GM12878 (cell line): ENCODE measurements around the gene KCND3. TPM values are rescaled to one million over a fixed set of nuclear protein-coding genes. Genes with fewer than 3 reads are reported as not detected.

ENCODE experiments used
- ATAC-seq: fragments of 200-7000 bp; cut with Tn5 transposase; 3 replicates; pipeline ENCODE4 v1.9.1; 2020; ENCODE audit warnings: mild to moderate bottlenecking, moderate library complexity
- BruUV-seq: library from RNA; stranded (reverse); fragments of 400-500 nt; replicated peaks from 2 replicates; lab custom pipeline; 2021; lab: Mats Ljungman, UMichigan
- CTCF ChIA-PET: fragments of 300-600 bp; sonication (Branson Sonifier 250); formaldehyde crosslinking; extraction: SDS; loops from one replicate; lab custom pipeline; 2021; ENCODE audit warnings: inconsistent platforms; lab: Yijun Ruan, JAX
- POLR2A ChIA-PET: fragments of 350-600 bp; formaldehyde crosslinking; extraction: SDS; loops from one replicate; lab custom pipeline; 2021; ENCODE audit warnings: inconsistent platforms; lab: Charles Lee
- RAD21 ChIA-PET: fragments of 300-600 bp; sonication (Branson Sonifier 250); formaldehyde crosslinking; loops from one replicate; lab custom pipeline; 2023; ENCODE audit warnings: antibody characterized with exemption; ENCODE audit not compliant: unreplicated experiment; lab: Charles Lee
- SMC1A ChIA-PET: fragments of 300-600 bp; sonication (Branson Sonifier 250); formaldehyde crosslinking; loops from one replicate; lab custom pipeline; 2023; ENCODE audit not compliant: unreplicated experiment, uncharacterized antibody; lab: Charles Lee
- DNase-seq: peaks from one replicate; pipeline ENCODE4 v3.0.0-alpha.2; 2011; ENCODE audit warnings: low read depth, low spot score
- FAIRE-seq: peaks from 3 replicates; lab custom pipeline; 2011; peaks lifted over from hg19 to GRCh38; lab: Jason Lieb, UNC
- H2AFZ ChIP-seq: 2 replicates; pipeline ENCODE4 v1.6.0; 2011; ENCODE audit warnings: low read depth, low read length, control low read depth; ENCODE audit not compliant: control insufficient read depth
- H3K27ac ChIP-seq: 2 replicates; pipeline ENCODE4 v1.5.1; 2011; ENCODE audit warnings: control low read depth; ENCODE audit not compliant: control insufficient read depth, insufficient read depth
- H3K27me3 ChIP-seq, 2 experiments: replicated peaks in 1 of 2; 2 replicates each; pipeline versions ENCODE4 v1.6.0 to v1.6.1; 2011; ENCODE audit warnings: low read length in 1 of 2; ENCODE audit not compliant: control insufficient read depth in 2 of 2, insufficient read depth in 2 of 2
- H3K36me3 ChIP-seq, 2 experiments: 2 replicates each; pipeline ENCODE4 v1.5.1; 2011; ENCODE audit warnings: low read length in 1 of 2; ENCODE audit not compliant: control insufficient read depth in 2 of 2, insufficient read depth in 2 of 2
- H3K4me1 ChIP-seq: 2 replicates; pipeline ENCODE4 v1.6.1; 2011; ENCODE audit warnings: mild to moderate bottlenecking, low read length, moderate library complexity, mixed read lengths; ENCODE audit not compliant: control insufficient read depth, insufficient read depth
- H3K4me2 ChIP-seq: 2 replicates; pipeline ENCODE4 v1.6.0; 2011; ENCODE audit warnings: control low read depth; ENCODE audit not compliant: control insufficient read depth, insufficient read depth
- H3K4me3 ChIP-seq: fragments of 200-600 bp; sonication (generic); 2 replicates; pipeline ENCODE4 v1.5.1; 2016
- H3K79me2 ChIP-seq: 2 replicates; pipeline ENCODE4 v1.6.0; 2011; ENCODE audit warnings: low read length; ENCODE audit not compliant: control insufficient read depth, insufficient read depth
- H3K9ac ChIP-seq: 2 replicates; pipeline ENCODE4 v1.8.0; 2011; ENCODE audit warnings: low read length, control low read depth, mixed read lengths; ENCODE audit not compliant: control insufficient read depth, insufficient read depth
- H3K9me3 ChIP-seq: replicated peaks from 3 replicates; pipeline ENCODE4 v1.5.1; 2011; ENCODE audit warnings: mild to moderate bottlenecking, low read length; ENCODE audit not compliant: control insufficient read depth, insufficient read depth
- H4K20me1 ChIP-seq: 2 replicates; pipeline ENCODE4 v1.6.0; 2011; ENCODE audit not compliant: control insufficient read depth, insufficient read depth
- ATF7 ChIP-seq: fragments of 450-650 bp; IDR thresholded peaks from 2 replicates; pipeline ENCODE4 v1.6.1; 2016; ENCODE audit warnings: low read depth, mild to moderate bottlenecking
- CBFB ChIP-seq: IDR thresholded peaks from 2 replicates; pipeline ENCODE4 v1.6.1; 2016; ENCODE audit warnings: antibody characterized with exemption, low read depth
- HDAC2 ChIP-seq: fragments of 200-600 bp; sonication (generic); IDR thresholded peaks from 2 replicates; pipeline ENCODE4 v1.6.1; 2017
- LARP7 ChIP-seq: fragments of 450-650 bp; IDR thresholded peaks from 2 replicates; pipeline ENCODE4 v1.6.1; 2017; ENCODE audit warnings: mild to moderate bottlenecking
- MEF2A ChIP-seq: IDR thresholded peaks from 2 replicates; pipeline ENCODE4 v1.6.1; 2011; ENCODE audit warnings: low read depth, mild to moderate bottlenecking, low read length, moderate library complexity; ENCODE audit not compliant: insufficient read depth
- MYC ChIP-seq: IDR thresholded peaks from 2 replicates; pipeline ENCODE4 v1.6.1; 2011; ENCODE audit warnings: mild to moderate bottlenecking, low read length, moderate library complexity, inconsistent platforms; ENCODE audit not compliant: insufficient read depth, insufficient replicate concordance, insufficient read length, severe bottlenecking
- NFIC ChIP-seq: IDR thresholded peaks from 2 replicates; pipeline ENCODE4 v1.6.1; 2012; ENCODE audit warnings: low read depth, mild to moderate bottlenecking, inconsistent platforms, low read length, moderate library complexity
- NRF1 ChIP-seq: conservative IDR thresholded peaks from 2 replicates; pipeline ENCODE4 v1.6.1; 2011; ENCODE audit warnings: mild to moderate bottlenecking, low read depth, low read length, improper control_type of control experiment
- RAD21 ChIP-seq: IDR thresholded peaks from 2 replicates; pipeline ENCODE4 v1.6.1; 2011; ENCODE audit warnings: mild to moderate bottlenecking, low read depth, low read length, moderate library complexity; ENCODE audit not compliant: insufficient read depth
- RAD51 ChIP-seq: fragments of 450-650 bp; IDR thresholded peaks from 2 replicates; pipeline ENCODE4 v1.6.1; 2016; ENCODE audit warnings: moderate library complexity, mild to moderate bottlenecking, inconsistent platforms
- RB1 ChIP-seq: fragments of 450-650 bp; formaldehyde crosslinking; IDR thresholded peaks from 2 replicates; pipeline ENCODE4 v1.6.1; 2017; ENCODE audit warnings: mild to moderate bottlenecking, borderline replicate concordance
- RELA ChIP-seq: fragments of 450-650 bp; IDR thresholded peaks from 2 replicates; pipeline ENCODE4 v1.8.0; 2014; ENCODE audit warnings: borderline replicate concordance; ENCODE audit not compliant: partially characterized antibody
- STAT1 ChIP-seq: fragments of 450-650 bp; conservative IDR thresholded peaks from 2 replicates; pipeline ENCODE4 v1.6.1; 2014; ENCODE audit warnings: antibody characterized with exemption, mild to moderate bottlenecking
- TAF1 ChIP-seq: IDR thresholded peaks from 2 replicates; pipeline ENCODE4 v1.6.1; 2011; ENCODE audit warnings: mild to moderate bottlenecking, low read depth, low read length, borderline replicate concordance
- TBL1XR1 ChIP-seq: IDR thresholded peaks from 2 replicates; pipeline ENCODE4 v1.6.1; 2012; ENCODE audit warnings: low read depth, low read length, improper control_type of control experiment
- ZBTB40 ChIP-seq: fragments of 450-650 bp; IDR thresholded peaks from 2 replicates; pipeline ENCODE4 v1.6.1; 2016; ENCODE audit warnings: mild to moderate bottlenecking, moderate library complexity, borderline replicate concordance
- ZZZ3 ChIP-seq: IDR thresholded peaks from 2 replicates; pipeline ENCODE4 v1.6.1; 2011; ENCODE audit warnings: low read depth; ENCODE audit not compliant: control insufficient read depth, insufficient read length
- WGBS: methylation state at CpG from one replicate; pipeline ENCODE4 v1.1.6; 2016; ENCODE audit warnings: low lambda C conversion rate; ENCODE audit not compliant: insufficient replicate concordance, insufficient coverage; ENCODE audit errors: missing lambda C conversion rate; 5-methylcytosine and 5-hydroxymethylcytosine counted together
- in situ Hi-C: fragments of 300-500 bp; cut with MboI; formaldehyde crosslinking; loops from 9 replicates; pipeline ENCODE4 v1.14.3; 2018; ENCODE audit warnings: mixed read lengths
- intact Hi-C: fragments of 100-400 bp; cut with micrococcal nuclease; formaldehyde crosslinking; loops from one replicate; pipeline ENCODE4 v1.14.2; 2022; ENCODE audit not compliant: unreplicated experiment
- polyA plus RNA-seq, 11 experiments: library from polyadenylated mRNA; depleted of rRNA in 4 of 11; unstranded in 6 of 11; stranded (reverse) in 5 of 11; fragments of >200 nt; fragmentation: Nextera tagmentation in 4 of 11; fragmentation: Illumina TruSeq in 1 of 11; extraction: Ambion mirVana in 4 of 11; extraction: Trizol in 1 of 11; gene quantifications; 1 replicate in 1 of 11; 2 replicates in 10 of 11; pipeline versions ENCODE4 v1.2.1 to v1.2.3, GENCODE V29; 2011 to 2016; ENCODE audit warnings: inconsistent platforms in 2 of 11, missing spikeins in 2 of 11, low read depth in 1 of 11
- total RNA-seq, 4 experiments: library from RNA; depleted of rRNA in 3 of 4; stranded (reverse); fragments of >200 nt in 3 of 4; fragmentation: Illumina TruSeq in 1 of 4; extraction: Trizol in 1 of 4; gene quantifications; 2 replicates each; pipeline versions ENCODE4 v1.2.1 to v1.2.3, GENCODE V29; 2013 to 2021

The KCND3 gene
- total and polyA plus RNA-seq, 10 of the 15 experiments (the other 5 are each of a cell fraction or from before 2014, with no cell fraction given), result 0.02 TPM; not detected in 9

DNA sequence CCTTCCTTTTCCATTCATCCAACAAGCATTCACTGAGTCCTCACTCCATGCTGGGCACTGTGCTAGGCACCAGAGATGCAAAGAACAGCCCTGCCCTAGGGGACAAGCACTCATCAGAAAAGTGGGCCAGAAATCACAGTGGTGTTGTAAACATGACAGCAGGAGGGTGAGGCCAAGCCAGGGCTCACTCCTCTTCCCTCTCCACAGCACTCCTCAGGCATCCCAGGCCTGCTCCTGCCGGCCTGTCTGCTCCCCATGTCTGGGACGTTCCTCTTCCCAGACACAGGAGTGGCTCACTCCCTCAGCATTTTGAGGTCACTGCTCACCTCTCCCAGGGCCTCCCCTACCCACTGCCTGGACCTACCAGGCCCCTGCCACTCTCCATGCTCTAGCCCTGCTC is 61.8 kb downstream of the KCND3 start (continued):
- no peak for TF ChIP-seq ZBTB40
- TF ChIP-seq CBFB, result no peak
- TF ChIP-seq NRF1, result no peak
- TF ChIP-seq NFIC, result no peak
- TF ChIP-seq LARP7, result no peak
- TF ChIP-seq STAT1, result no peak

DNA sequence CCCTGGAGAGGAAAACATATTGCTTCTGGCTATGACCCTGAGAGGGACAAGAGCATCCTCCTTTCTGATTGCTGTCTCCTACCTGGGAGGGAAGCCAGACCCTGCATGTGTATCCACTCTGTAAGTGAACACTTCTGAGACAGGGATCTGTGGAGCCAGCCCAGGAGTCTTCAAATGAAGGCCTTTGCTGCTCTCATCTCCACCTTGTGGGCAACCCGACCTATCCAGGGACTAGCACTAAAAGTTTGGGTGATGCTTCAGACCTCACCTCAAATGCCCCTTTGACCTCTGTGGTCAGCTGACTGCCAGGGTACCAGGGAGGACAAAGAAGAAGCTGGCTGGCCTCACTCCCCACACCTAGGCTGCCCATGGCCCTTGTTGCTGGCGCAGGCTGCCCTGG is 64.7 kb downstream of the KCND3 start:
- ChIA-PET CTCF (no interaction called here), SMC1A (no interaction called here), POLR2A (no interaction called here), RAD21 (no interaction called here)
- 29% methylated on average over 2 of the region's 2 CpGs for WGBS
- Histone ChIP-seq H3K27ac (no peak overlapping the region), H2AFZ (no peak overlapping the region), H3K36me3 (no peaks in the 10 kb centered on the region), H3K9me3 (no peaks in the 10 kb centered on the region), H3K4me3 (no peak overlapping the region), H3K27me3 (no peaks in the 10 kb centered on the region; a peak in 2 of 4 replicates), H3K4me2 (no peak overlapping the region), H3K79me2 (no peaks in the 10 kb centered on the region), H3K9ac (no peak overlapping the region), H3K4me1 (no peaks in the 10 kb centered on the region), H4K20me1 (no peaks in the 10 kb centered on the region)
- TF ChIP-seq ATF7, result no peak
- no peak for TF ChIP-seq MEF2A
- no peak for TF ChIP-seq RB1
- TF ChIP-seq HDAC2, result no peak
- no peak for TF ChIP-seq TBL1XR1
- TF ChIP-seq RAD51, result no peak
- TF ChIP-seq RELA, result no peak
- TF ChIP-seq ZZZ3, result no peak
- TF ChIP-seq MYC, result no peak
- TF ChIP-seq RAD21, result no peak
- TF ChIP-seq TAF1, result no peak
- ATAC-seq (no peak), FAIRE-seq (no peak), DNase-seq (no peak)
- intact Hi-C loops, result no loop called here
- in situ Hi-C loops, result no loop called here
- no TSS peak for BruUV-seq
